Measurements from ENCODE around the gene IQSEC1.

DNA sequence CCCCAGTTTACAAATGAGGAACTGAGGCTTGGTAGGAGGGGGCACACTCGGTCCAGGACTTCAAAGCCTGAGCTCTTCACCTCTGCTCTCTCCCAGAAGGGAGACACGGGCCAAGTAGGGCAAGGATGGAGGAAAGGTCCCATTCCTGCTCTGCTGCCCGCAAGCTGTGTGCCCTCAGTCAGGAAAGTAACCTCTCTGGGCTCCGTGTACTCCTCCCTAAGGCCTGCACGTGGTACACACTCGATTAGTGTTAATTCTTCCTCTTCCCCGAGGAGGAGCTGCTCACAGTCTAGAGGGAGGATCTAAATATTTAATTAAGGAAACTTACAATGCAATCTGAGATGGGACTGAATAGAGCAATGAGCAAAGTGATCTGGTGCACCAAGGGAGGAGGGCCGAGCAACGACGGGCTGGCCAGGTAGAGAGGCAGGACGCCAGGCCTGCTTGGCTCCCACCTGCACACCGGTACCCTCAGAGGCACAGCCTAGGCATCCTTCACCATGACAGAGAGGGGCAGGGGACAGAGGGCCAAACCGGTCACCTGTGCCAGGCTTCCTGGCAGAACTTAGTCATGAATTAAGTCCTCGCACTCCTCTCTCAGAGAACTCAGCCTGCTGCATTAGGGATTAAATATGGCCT is 47.2 kb upstream of the IQSEC1 start:
- TF ChIP-seq CTCF (IDR thresholded peaks at IDR 0.05) = no peak
- TF ChIP-seq POLR2AphosphoS5 (IDR thresholded peaks at IDR 0.05) = no peak

All from breast epithelium (tissue), 3 donors.